GM12865 (cell line): ENCODE data around the gene USP10.
A peak's percentile ranks its signal among the peaks of the same experiment; 100 is the strongest.
"Not testable (repeated sequence)": the region's sequence is repeated elsewhere in the genome, so short reads cannot be mapped to it uniquely, and the experiment has no call there.

Experiments used
- DNase-seq: peaks from one replicate; pipeline ENCODE4 v3.0.0; 2010; ENCODE audit warnings: low read depth
- H3K4me3 ChIP-seq: 2 replicates; pipeline ENCODE4 v1.5.1; 2011; ENCODE audit warnings: mild to moderate bottlenecking, low read depth, low read length, control low read depth
- TF ChIP-seq, protein P1 (sequence below): IDR thresholded peaks from 2 replicates; pipeline ENCODE4 v1.5.1; 2011; ENCODE audit warnings: low read length, control low read depth, low read depth, inconsistent platforms; ENCODE audit not compliant: insufficient read depth; ENCODE audit errors: missing control alignments

USP10 gene

DNA sequence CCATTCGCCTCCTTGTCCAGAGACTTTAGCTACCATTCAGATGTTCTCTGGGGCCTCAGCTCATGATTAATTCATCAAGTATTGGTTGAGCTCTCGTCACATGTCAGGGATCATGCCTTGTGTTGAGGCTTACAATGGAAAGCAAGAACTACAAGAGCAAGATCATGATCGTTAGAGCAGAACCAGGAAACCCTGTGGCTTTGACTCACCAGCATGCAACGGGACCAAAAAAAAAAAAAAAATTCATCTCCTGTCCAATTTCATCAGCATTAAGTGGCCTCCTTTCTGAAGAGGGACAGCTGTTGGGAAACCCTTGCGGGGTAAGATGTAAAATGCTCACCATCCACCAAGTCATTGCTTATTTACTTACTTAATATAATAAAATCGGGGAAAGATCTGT, 12.1 kb upstream of the USP10 start:
- DNase-seq = peak; percentile 91

DNA sequence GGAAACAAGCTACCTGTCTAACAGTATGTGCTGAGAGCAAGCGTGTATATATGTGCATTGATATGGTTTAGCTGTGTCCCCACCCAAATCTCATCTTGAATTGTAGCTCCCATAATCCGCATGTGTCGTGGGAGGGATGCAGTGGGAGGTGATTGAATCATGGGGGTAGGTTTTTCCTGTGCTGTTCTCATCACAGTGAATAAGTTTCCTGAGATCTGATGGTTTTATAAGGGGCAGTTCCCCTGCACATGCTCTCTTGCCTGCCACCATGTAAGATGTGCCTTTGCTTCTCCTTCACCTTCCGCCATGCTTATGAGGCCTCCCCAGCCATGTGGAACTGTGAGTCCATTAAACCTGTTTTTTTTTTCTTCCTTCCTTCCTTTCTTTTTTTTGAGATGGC, 11.6 kb upstream of the USP10 start:
- DNase-seq, H3K4me3 ChIP-seq: not testable (repeated sequence)

More for the DNA sequence above, 12.1 kb upstream of the USP10 start:
- H3K4me3 ChIP-seq = no peak overlapping the region
- TF ChIP-seq, protein P1, sequence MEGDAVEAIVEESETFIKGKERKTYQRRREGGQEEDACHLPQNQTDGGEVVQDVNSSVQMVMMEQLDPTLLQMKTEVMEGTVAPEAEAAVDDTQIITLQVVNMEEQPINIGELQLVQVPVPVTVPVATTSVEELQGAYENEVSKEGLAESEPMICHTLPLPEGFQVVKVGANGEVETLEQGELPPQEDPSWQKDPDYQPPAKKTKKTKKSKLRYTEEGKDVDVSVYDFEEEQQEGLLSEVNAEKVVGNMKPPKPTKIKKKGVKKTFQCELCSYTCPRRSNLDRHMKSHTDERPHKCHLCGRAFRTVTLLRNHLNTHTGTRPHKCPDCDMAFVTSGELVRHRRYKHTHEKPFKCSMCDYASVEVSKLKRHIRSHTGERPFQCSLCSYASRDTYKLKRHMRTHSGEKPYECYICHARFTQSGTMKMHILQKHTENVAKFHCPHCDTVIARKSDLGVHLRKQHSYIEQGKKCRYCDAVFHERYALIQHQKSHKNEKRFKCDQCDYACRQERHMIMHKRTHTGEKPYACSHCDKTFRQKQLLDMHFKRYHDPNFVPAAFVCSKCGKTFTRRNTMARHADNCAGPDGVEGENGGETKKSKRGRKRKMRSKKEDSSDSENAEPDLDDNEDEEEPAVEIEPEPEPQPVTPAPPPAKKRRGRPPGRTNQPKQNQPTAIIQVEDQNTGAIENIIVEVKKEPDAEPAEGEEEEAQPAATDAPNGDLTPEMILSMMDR = no peak

DNA sequence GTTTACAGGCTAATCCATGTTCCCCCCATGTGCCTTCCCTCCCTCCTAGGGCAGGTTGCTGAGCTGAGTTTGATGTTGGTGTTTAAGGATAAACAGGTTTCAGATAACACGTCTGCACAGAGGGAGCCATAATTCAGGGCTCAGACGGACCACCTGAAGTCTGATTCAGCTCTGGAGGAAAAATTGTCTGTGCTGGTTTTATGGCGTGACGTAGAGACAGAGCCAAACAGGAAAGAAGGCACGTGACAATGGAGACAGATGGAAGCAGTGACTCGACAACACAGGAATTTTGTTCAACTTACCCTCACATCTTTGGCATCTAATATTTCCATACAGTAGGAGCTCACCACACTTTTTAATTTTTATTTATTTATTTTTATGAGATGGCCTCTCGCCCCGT, 10.7 kb upstream of the USP10 start:
- no peak overlapping the region for H3K4me3 ChIP-seq
- DNase-seq = no peak
- TF ChIP-seq, protein P1 = no peak

DNA sequence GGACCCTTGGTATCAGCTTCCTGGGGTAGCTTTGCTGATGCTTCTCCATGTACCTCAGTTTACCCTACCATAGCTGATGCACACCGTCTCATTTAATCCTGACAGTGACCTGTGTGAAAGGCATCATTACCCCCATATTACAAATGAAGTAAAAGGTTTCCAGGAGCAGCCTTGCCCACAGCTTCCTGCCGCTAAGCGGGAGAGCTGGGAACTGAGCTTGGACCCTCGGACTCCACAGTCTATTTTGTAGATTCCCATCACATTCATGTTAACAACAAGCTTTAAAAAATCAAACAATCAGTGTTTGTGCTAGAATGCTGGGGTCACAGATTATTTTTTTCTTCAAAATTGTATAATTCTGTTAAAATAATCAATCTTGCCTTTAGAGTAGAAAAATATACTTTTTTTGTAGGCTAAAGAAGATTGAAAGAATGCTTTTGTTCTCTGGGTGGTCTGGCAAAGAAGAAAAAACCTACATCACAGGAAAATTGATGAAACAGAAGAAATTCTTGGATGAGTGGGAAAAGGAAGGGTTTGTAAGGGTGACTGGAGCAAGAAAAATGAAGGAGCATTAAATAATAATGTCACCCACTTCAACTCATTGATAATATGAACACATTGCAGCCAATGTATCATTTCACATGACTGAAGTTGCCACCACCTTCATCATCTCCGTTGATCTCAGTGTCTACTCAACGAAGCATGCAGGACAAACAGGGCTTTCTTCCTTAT, 9.5 kb upstream of the USP10 start:
- H3K4me3 ChIP-seq = no peak overlapping the region
- DNase-seq = no peak

DNA sequence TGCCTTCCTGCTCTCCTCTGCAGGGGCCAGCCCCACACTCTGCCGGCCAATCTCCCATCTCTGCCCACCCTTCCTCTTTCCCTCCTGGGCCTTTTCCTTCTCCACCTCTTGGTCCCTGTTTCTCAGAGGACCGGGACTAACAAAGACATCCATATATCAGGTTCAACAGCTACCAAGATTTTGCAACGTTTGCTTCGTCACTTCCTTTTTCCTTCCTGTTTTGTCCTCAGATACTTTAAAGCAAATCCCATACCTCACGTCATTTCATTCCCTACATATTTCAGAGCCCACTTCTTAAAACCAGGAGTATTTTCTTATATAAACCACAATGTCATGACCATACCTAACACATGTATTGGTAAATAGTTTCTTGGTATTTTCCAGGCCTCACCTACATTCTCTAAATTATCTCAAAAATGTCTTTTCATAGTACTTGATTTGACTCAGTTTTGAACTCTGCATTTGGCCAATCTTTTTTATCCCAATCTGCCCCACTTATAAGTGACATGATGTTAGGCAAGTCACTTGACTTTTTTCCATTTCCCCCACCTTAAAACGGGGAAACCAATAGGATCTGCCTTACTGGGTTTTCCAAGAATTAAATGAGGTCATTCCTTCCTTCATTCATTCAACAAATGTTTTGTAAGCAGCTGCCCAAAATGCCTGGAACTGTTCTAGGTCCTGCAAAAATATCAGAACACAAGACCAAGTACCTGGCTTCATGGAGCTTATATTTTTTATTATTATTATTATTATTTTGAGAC, 7.2 kb upstream of the USP10 start:
- no peak for DNase-seq
- no peak overlapping the region for H3K4me3 ChIP-seq
- TF ChIP-seq, protein P1 = no peak

More for the DNA sequence above, 9.5 kb upstream of the USP10 start:
- TF ChIP-seq, protein P1 = no peak

DNA sequence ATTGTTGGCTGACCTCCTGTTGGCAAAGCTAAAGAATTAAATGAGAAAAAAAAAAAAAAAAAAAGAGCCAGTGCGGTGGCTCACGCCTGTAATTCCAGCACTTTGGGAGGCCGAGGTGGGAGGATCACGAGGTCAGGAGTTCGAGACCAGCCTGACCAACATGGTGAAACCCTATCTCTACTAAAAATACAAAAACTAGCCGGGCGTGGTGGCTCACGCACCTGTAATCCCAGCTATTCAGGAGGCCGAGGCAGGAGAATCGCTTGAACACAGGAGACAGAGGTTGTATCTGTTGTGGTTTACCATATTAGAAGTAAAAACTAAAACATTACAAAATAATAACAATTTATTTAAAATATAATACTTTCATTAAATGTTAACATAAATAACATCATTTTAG, 5.9 kb upstream of the USP10 start:
- not testable (repeated sequence) for DNase-seq, H3K4me3 ChIP-seq

DNA sequence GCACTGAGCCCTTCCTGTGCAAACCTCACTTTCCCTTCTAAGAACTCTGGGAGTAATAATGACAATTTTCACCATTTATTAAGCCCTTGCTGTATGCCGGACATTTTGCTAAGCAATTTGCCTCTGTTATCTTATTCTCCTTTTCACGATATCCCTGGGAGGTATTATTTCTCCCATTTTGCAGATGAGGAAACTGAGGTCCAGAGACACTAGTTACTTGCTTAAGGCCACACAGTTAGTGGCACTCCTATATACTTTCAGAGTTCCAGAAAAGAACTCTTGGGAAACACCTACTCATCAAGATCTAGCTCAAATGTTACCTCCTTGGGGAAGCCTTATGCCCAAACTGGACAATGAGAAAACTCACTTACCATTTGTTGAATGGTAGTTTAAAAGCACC, 4.8 kb upstream of the USP10 start:
- no peak for DNase-seq
- TF ChIP-seq, protein P1 = no peak
- no peak overlapping the region for H3K4me3 ChIP-seq
